ENCODE measurements around the gene FABP3.

GRCh38 chr1:31381394-31382294 is 8.8 kb upstream of the FABP3 start:
- TF ChIP-seq EZH2 (IDR thresholded peaks at IDR 0.05; ENCODE audit: low read depth) (no peak), CTCF (conservative IDR thresholded peaks at IDR 0.05) (no peak)

Measured in PC-9 (cell line).